ENCODE data around the gene OR7A17. TPM values are rescaled to one million over a fixed set of nuclear protein-coding genes. Genes with fewer than 3 reads are reported as not detected.

OR7A17 gene
- total RNA-seq, 4 donors from 2014 or later, result not detected

- DNase-seq (ENCODE audit: low spot score) (no peak), ATAC-seq (ENCODE audit: low FRiP score) (no peak)
- TF ChIP-seq, protein P1, sequence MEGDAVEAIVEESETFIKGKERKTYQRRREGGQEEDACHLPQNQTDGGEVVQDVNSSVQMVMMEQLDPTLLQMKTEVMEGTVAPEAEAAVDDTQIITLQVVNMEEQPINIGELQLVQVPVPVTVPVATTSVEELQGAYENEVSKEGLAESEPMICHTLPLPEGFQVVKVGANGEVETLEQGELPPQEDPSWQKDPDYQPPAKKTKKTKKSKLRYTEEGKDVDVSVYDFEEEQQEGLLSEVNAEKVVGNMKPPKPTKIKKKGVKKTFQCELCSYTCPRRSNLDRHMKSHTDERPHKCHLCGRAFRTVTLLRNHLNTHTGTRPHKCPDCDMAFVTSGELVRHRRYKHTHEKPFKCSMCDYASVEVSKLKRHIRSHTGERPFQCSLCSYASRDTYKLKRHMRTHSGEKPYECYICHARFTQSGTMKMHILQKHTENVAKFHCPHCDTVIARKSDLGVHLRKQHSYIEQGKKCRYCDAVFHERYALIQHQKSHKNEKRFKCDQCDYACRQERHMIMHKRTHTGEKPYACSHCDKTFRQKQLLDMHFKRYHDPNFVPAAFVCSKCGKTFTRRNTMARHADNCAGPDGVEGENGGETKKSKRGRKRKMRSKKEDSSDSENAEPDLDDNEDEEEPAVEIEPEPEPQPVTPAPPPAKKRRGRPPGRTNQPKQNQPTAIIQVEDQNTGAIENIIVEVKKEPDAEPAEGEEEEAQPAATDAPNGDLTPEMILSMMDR (IDR thresholded peaks at IDR 0.05), result no peak
Observed at GRCh38 chr19:14889994-14890642, 4.2 kb upstream of the OR7A17 start.

DNA sequence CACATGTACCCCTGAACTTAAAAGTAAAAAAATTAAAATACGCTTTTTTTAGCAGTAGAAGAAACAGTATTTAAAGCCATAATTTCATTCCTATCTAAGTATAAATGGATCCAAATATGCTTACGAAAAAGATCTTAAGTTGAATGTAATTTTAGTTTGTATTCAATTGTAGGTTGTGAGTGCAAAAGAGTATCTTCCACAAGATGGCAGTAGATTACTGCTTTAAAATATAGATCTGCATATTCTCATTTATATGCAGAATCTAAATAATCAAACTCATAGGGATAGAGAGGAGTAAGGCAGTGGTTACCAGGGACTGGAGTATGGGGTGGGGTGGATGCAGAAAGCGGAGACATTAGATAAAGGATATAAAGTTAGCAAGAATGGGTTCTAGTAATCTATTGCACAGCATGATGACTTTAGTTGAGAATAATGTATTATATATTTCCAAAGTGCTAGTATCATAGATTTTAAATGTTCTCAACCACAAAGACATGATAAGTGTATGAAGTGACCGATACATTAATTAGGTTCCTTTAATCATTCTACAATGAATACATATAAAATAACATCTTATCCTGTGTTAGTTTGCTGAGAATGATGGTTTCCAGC is 14.2 kb downstream of the OR7A17 start:
- ATAC-seq (ENCODE audit: low FRiP score), result no peak
- TF ChIP-seq, protein P1 (IDR thresholded peaks at IDR 0.05), result no peak
- DNase-seq (ENCODE audit: low spot score), result no peak

DNA sequence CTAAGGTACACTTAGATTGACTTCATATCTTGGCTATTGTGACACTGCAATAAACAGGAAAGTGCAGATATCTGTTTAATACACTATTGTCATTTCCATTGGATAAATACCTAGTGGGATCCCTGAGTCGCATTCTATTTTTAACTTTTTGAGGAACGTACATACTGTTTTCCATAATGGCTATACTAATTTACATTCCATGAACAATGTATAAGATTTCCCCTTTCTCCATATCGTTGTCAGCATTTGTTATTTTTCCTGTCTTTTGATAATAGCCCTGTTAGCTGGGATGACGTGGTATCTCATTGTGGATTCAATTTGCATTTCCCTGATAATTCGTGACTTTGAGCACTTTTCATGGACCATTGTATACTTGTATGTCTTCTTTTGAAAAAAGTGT is 17.4 kb downstream of the OR7A17 start:
- ATAC-seq (ENCODE audit: low FRiP score), result no peak
- TF ChIP-seq, protein P1 (IDR thresholded peaks at IDR 0.05), result no peak
- DNase-seq (ENCODE audit: low spot score), result no peak

GRCh38 chr19:14848822-14849221 is 37.1 kb downstream of the OR7A17 start, which contains the start of gene OR7A10:
TSS of gene OR7A10 (minus strand) at chr19:14848922. CDS start at chr19:14841877, 7,045 bp downstream.
- TF ChIP-seq, protein P1 (IDR thresholded peaks at IDR 0.05), result no peak
- DNase-seq (ENCODE audit: low spot score), result no peak
- no peak for ATAC-seq (ENCODE audit: low FRiP score)

GRCh38 chr19:14843578-14843977 is 42.4 kb downstream of the OR7A17 start:
- ATAC-seq (ENCODE audit: low FRiP score) (no peak), DNase-seq (ENCODE audit: low spot score) (no peak)
- TF ChIP-seq, protein P1 (IDR thresholded peaks at IDR 0.05), result no peak

- TF ChIP-seq, protein P1 (IDR thresholded peaks at IDR 0.05), result no peak
- DNase-seq (ENCODE audit: low spot score) (no peak), ATAC-seq (ENCODE audit: low FRiP score) (no peak)
Observed at GRCh38 chr19:14843169-14843568, 42.8 kb downstream of the OR7A17 start.

DNA sequence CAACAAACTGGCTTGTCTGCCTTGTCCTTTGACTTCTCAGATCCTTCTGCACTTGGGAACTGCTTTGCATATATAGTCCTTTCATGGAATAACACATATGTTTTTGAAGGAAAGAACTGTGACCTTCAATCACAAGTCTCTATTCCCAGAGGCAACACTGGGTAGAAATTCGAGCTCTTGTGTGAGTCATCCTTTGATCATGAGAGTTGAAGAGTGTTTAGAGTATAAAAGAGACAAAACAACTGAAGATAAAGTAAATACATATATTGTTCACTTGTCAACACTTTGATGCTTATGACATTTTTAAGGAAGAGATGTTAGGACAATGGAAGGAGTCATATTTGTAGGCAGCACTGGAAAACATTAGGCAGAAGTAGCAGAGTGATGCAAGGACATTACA is 45.7 kb downstream of the OR7A17 start:
- DNase-seq (ENCODE audit: low spot score), result no peak
- ATAC-seq (ENCODE audit: low FRiP score), result no peak
- TF ChIP-seq, protein P1 (IDR thresholded peaks at IDR 0.05), result no peak
